Medulla oblongata (tissue), 1 donor: ENCODE data around the gene MAGI1.

Experiments used
- DNase-seq: peaks from one replicate; pipeline ENCODE4 v3.0.0-alpha.2; 2015; ENCODE audit errors: extremely low spot score

MAGI1 gene

DNA sequence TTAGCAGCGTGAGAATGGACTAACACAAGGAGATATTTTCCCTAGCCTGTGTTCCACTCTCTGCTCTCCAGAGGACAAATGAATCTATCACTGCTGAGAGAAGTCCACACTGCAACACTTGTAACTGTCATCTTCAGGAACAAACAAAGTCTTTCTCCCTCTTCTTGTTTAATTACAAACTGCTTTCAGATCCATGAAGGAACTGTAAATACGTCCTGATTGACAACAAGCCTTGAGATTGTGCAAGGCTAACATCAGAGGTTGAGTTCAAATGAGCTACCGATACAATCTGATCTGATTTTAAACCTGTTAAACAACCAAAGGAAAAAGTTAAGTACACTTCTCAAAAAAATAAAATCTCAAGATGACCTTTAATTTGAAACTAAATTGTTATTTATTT is 712.1 kb downstream of the MAGI1 start:
- DNase-seq = no peak

DNA sequence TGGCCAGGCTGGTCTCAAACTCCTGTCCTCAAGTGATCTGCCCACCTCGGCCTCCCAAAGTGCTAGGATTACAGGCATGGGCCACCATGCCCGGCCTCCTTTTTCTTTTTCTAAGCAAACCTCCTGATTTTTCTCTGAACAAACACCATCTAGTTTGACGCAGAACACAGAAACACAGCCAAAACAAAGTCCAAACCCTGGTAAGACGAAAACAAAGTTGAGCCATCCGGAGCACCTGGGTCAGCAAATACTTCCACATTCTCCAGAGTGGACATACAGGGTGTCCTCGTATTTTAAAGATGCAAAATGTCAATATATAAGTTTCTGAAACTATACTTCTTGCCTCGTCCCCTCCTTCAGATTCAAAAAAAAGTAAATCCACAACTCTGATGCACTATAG is 715.8 kb downstream of the MAGI1 start:
- DNase-seq = no peak

DNA sequence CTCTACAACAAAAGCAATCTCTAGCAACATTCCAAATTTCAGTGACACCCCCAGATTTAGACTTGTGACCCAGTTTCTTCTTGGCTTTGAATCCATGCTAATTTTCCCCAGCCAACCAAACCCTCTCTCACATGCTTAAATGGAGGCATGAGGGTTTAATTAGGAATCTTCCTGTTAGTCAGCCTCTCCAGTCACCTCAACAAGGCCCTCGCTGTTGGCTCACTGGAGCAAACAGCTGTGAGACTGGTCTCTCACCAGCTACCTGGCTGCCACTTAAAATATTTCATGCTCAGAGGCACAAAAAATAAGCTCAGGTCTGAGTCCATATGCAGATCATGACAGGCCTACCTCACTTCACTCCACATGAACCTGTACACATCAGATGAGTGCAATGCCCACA is 720.5 kb downstream of the MAGI1 start:
- DNase-seq = no peak

DNA sequence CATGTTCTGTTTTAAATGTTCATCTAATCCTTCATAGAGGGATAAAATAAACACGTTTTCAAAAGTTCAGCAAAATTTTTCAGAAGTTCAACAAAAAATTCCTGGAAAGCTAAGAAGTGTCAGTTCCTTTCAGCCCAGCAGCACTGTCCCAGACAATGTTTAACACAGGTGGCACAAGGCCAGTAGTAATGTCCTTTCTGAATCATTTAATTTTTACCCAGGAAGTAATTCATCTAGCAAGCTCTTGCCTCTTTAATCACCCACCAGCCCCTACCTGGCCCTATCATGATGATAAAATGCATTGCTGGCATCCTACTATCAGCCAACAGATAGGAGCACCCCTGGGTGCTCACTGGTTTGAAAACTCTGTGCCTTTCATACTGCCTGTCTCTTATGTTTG is 723.8 kb downstream of the MAGI1 start:
- DNase-seq = no peak

DNA sequence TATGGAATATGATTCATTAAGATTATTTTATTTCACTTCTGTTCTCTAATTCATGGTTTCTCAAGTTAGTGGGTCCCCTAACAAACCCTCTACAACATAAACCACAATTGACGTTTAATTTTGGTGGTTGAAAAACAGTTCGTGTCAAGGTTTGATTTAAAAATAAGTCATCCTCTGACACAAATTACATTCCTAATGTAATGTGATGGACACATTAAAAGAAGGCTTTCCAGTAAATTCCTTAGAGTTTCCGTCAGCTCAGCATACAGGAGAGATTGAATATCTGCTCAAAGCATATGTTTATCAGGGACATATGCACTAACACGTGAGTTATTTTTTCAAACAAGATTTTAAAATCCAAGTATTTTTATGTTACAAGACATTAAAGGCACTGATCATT is 724.4 kb downstream of the MAGI1 start:
- DNase-seq = no peak

DNA sequence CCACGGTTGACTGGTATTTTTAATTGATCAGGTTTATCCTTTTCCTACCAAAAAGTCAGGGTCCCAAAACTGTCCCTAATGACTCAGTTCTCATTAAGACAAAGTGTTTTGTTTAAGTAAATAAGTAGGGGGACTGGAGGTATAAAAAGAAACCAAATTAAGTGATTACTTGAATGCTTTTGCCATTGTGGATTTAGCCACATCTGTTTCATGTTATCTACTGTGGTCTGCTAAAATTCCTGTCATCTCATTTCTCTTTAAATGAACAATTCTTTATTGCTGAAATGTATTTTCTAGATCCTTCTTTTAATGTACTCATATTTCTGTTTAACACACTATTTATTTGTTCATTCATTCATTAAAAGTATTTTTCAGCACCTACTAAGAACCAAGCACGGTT is 725.1 kb downstream of the MAGI1 start:
- DNase-seq = no peak

DNA sequence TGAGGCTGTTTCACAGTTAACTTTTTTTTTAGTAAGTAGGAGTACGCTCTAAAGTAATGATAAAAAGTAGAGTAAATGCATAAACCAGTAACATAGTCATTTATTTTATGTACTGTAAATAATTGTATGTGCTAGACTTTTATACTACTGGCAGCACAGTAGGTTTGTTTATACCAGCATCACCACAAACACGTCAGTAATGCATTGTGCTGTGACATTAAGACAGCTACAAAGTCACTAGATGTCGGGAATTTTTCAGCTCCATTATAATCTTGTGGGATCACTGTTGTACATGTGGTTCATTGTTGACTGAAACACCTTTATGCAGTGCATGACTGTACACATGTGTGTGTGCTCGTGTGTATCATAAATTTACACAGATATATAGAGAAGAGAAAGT is 732.9 kb downstream of the MAGI1 start:
- no peak for DNase-seq
